GM21360 (cell line): ENCODE data around the gene BAHCC1.

Source experiments
- ATAC-seq: cut with Tn5 transposase; IDR thresholded peaks from one replicate; pipeline ENCODE4 v1.9.1; 2021; ENCODE audit warnings: mild to moderate bottlenecking, moderate library complexity; ENCODE audit not compliant: unreplicated experiment

Gene BAHCC1

GRCh38 chr17:81459224-81459623 is 64.0 kb downstream of the BAHCC1 start:
- no peak for ATAC-seq

- ATAC-seq, result no peak
These were observed 64.6 kb downstream of the BAHCC1 start for GRCh38 chr17:81459864-81460263.

- ATAC-seq, result no peak
These were observed 65.7 kb downstream of the BAHCC1 start for GRCh38 chr17:81460856-81461460.

- ATAC-seq, result no peak
These were observed 66.6 kb downstream of the BAHCC1 start for GRCh38 chr17:81461607-81462500.

GRCh38 chr17:81462506-81463125 is 67.4 kb downstream of the BAHCC1 start:
- no peak for ATAC-seq

GRCh38 chr17:81463506-81463905 is 68.2 kb downstream of the BAHCC1 start:
- ATAC-seq, result no peak

GRCh38 chr17:81464586-81464985 is 69.3 kb downstream of the BAHCC1 start:
- no peak for ATAC-seq

- ATAC-seq, result no peak
These were observed 70.7 kb downstream of the BAHCC1 start for GRCh38 chr17:81465910-81466309.

GRCh38 chr17:81466564-81467472 is 71.6 kb downstream of the BAHCC1 start:
- ATAC-seq, result no peak

GRCh38 chr17:81468111-81468769 is 73.0 kb downstream of the BAHCC1 start:
- no peak for ATAC-seq

- ATAC-seq, result no peak
These were observed 73.5 kb downstream of the BAHCC1 start for GRCh38 chr17:81468770-81469121.

GRCh38 chr17:81469266-81469665 is 74.0 kb downstream of the BAHCC1 start:
- no peak for ATAC-seq

GRCh38 chr17:81470270-81470943 is 75.2 kb downstream of the BAHCC1 start:
- ATAC-seq, result no peak

- ATAC-seq, result no peak
These were observed 75.9 kb downstream of the BAHCC1 start for GRCh38 chr17:81470944-81471817.

- no peak for ATAC-seq
These were observed 76.7 kb downstream of the BAHCC1 start for GRCh38 chr17:81471818-81472456.

GRCh38 chr17:81473019-81473418 is 77.8 kb downstream of the BAHCC1 start:
- no peak for ATAC-seq

GRCh38 chr17:81474958-81475357 is 79.7 kb downstream of the BAHCC1 start:
- ATAC-seq, result no peak

GRCh38 chr17:81476097-81476496 is 80.8 kb downstream of the BAHCC1 start:
- ATAC-seq, result no peak
